HEK293 (cell line): ENCODE results near the gene OR8D2.
"Not testable (repeated sequence)": the region's sequence is repeated elsewhere in the genome, so short reads cannot be mapped to it uniquely, and the experiment has no call there.

Source experiments
- CTCF ChIA-PET: fragments of 350-600 bp; formaldehyde crosslinking; extraction: SDS; loops from one replicate; lab custom pipeline; 2021; ENCODE audit warnings: antibody characterized with exemption; lab: Yijun Ruan, JAX
- POLR2A ChIA-PET: fragments of 300-600 bp; formaldehyde crosslinking; extraction: SDS; loops from one replicate; lab custom pipeline; 2020; ENCODE audit warnings: antibody characterized with exemption, inconsistent platforms; lab: Yijun Ruan, JAX
- H3K27ac ChIP-seq: fragments of 200-500 bp; sonication (Bioruptor generic); 2 replicates; pipeline ENCODE4 v1.5.1; 2014; ENCODE audit warnings: low read depth, low read length, control low read depth, inconsistent platforms; ENCODE audit errors: extremely low read depth
- H3K36me3 ChIP-seq, 2 experiments: fragments of 200-500 bp in 1 of 2; sonication (Bioruptor generic) in 1 of 2; 1 replicate in 1 of 2; 2 replicates in 1 of 2; pipeline ENCODE4 v1.5.1; 2014 to 2017; ENCODE audit warnings: inconsistent platforms in 2 of 2, low read length in 2 of 2; ENCODE audit not compliant: control insufficient read depth in 2 of 2, insufficient read depth in 1 of 2
- H3K4me1 ChIP-seq: fragments of 200-500 bp; sonication (Bioruptor generic); 2 replicates; pipeline ENCODE4 v1.5.1; 2014; ENCODE audit warnings: mild to moderate bottlenecking, low read length, inconsistent platforms; ENCODE audit not compliant: control insufficient read depth, insufficient read depth
- H3K4me3 ChIP-seq: 2 replicates; pipeline ENCODE4 v1.5.1; 2011; ENCODE audit warnings: low read depth, mild to moderate bottlenecking, control low read depth, low read length, moderate library complexity
- H3K9me3 ChIP-seq: fragments of 200-500 bp; sonication (Bioruptor generic); 2 replicates; pipeline ENCODE4 v1.5.1; 2014; ENCODE audit warnings: low read depth, low read length, inconsistent platforms; ENCODE audit not compliant: control insufficient read depth, insufficient read depth
- HIC1 ChIP-seq: fragments of 450-650 bp; formaldehyde crosslinking; IDR thresholded peaks from 2 replicates; pipeline ENCODE4 v1.5.1; 2016; ENCODE audit warnings: missing biosample characterization, missing genetic modification characterization
- TRIM28 ChIP-seq: IDR thresholded peaks from 2 replicates; pipeline ENCODE4 v1.6.1; 2011; ENCODE audit warnings: low read length, control low read depth, borderline replicate concordance
- ZNF366 ChIP-seq: fragments of 450-650 bp; formaldehyde crosslinking; conservative IDR thresholded peaks from 2 replicates; pipeline ENCODE4 v1.5.1; 2016; ENCODE audit warnings: missing biosample characterization, missing genetic modification characterization

OR8D2 gene

GRCh38 chr11:124276081-124276480, 43.9 kb downstream of the OR8D2 start (continued):
- TF ChIP-seq HIC1 (tag by site-specific recombination) (no peak), TRIM28 (no peak)
- TF ChIP-seq, all 188 proteins: peak for 0

GRCh38 chr11:124274000-124274399, 46.0 kb downstream of the OR8D2 start:
- H3K36me3 ChIP-seq: no peaks in the 10 kb centered on the region
- no peaks in the 10 kb centered on the region for H3K9me3 ChIP-seq
- ChIA-PET POLR2A (no interaction called here), CTCF (no interaction called here)
- no peak overlapping the region for H3K27ac ChIP-seq
- no peaks in the 10 kb centered on the region for H3K4me1 ChIP-seq
- TF ChIP-seq ZNF366 (tag by site-specific recombination): no peak
- no peak overlapping the region for H3K4me3 ChIP-seq

- H3K4me1 ChIP-seq, H3K27ac ChIP-seq, H3K4me3 ChIP-seq, H3K36me3 ChIP-seq, H3K9me3 ChIP-seq, POLR2A ChIA-PET: not testable (repeated sequence)
- CTCF ChIA-PET: interaction anchor here (0.8 kb wide), 1 partner anchor 202 kb away, joined by 3 read pairs; no protein-coding TSS in a partner anchor
Observed at GRCh38 chr11:124270886-124271285, 49.1 kb downstream of the OR8D2 start.
